Measurements from ENCODE around the gene NR5A2.

The NR5A2 gene

DNA sequence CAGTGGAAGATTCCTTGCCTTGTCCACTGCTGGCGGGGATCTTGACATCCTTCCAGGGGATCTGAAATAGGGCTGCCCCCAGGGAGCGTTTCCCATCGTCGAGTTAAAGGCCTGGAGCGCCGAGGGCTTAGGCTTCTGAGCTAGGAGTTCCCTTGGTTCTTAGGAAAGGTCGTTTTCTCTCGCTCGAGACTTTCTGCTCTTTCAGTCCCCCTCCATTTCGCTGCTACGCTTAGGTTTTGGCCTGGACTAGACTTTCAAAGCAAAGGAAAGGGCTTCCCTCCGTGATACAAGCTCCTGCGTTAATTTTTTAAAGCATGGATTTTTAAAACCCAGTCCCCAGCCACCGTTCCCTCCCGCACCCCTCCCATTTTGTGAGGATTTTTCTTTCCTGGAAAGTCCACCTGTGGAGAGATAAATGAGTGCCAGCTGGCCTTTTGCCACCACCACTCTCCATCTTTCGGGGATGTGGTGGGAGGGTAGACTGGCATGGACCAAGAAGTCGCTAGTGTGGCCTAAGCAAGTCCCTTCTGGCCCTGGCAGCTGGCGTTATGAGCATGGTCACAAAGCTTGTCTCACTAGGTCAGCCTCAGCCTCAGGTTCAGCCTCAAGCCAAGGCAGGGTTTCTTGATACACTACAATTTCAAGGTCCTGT lies 9.2 kb downstream of the NR5A2 start:
- H3K27ac ChIP-seq (ENCODE audit: low read depth, low read length) = no peak overlapping the region
- H3K27me3 ChIP-seq (ENCODE audit: control insufficient read depth, insufficient read depth, low read length) = peaks cover 93% of the 10 kb centered on the region
- H3K4me3 ChIP-seq (ENCODE audit: low read depth, low read length) = peak overlapping the region; percentile 75
- H3K4me1 ChIP-seq (ENCODE audit: control insufficient read depth, insufficient read depth, low read length) = peaks cover 58% of the 10 kb centered on the region
- H3K9ac ChIP-seq (ENCODE audit: low read depth, low read length) = no peak overlapping the region
- no peaks in the 10 kb centered on the region for H3K36me3 ChIP-seq (ENCODE audit: control insufficient read depth, insufficient read depth, low read length)
- H3K9me3 ChIP-seq (ENCODE audit: control insufficient read depth, insufficient read depth, low read length) = no peaks in the 10 kb centered on the region

DNA sequence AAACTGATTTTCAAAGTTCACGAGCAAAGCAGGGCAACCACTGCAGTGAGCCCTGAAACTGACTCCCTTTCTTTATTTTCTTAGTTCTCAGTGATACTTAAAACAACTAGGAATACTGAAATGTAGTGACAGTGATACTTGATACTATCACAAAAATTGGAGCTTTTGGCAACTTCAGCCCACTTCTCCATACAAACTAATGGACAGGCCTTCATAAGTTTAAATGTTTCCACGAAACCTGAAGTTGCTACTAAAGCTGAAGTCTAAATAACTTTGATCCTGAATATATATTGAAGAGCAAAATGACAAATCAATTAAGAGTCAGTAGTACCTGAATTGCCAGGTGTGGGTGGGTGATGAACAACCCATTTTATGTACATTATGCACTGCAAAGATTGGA lies 10.0 kb downstream of the NR5A2 start:
- H3K9me3 ChIP-seq (ENCODE audit: control insufficient read depth, insufficient read depth, low read length) = no peaks in the 10 kb centered on the region
- peak overlapping the region; percentile 75 for H3K4me3 ChIP-seq (ENCODE audit: low read depth, low read length)
- H3K9ac ChIP-seq (ENCODE audit: low read depth, low read length) = no peak overlapping the region
- H3K36me3 ChIP-seq (ENCODE audit: control insufficient read depth, insufficient read depth, low read length) = no peaks in the 10 kb centered on the region
- H3K4me1 ChIP-seq (ENCODE audit: control insufficient read depth, insufficient read depth, low read length) = peaks cover 60% of the 10 kb centered on the region
- H3K27me3 ChIP-seq (ENCODE audit: control insufficient read depth, insufficient read depth, low read length) = peaks cover 93% of the 10 kb centered on the region
- no peak overlapping the region for H3K27ac ChIP-seq (ENCODE audit: low read depth, low read length)

DNA sequence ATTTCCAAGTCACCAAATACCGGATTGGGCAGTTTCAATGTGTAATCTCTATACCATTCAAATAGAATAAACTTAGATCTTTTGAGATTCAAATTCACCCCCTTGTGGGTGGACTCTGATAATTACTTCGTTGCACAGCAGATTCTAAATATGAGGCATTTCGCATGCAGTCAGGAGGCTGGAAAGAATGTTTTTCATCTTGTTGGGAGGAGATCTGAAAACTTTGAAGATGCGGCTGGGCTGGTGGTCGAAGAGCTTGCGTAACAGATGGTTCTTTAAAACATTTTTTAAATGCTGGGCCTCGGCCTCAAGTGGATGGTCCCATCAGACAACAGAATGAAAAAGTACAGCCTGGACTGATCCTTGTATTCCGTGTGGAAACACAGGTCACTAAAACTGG lies 10.4 kb downstream of the NR5A2 start:
- Histone ChIP-seq H3K4me1 (ENCODE audit: control insufficient read depth, insufficient read depth, low read length) (peaks cover 61% of the 10 kb centered on the region), H3K27me3 (ENCODE audit: control insufficient read depth, insufficient read depth, low read length) (peaks cover 93% of the 10 kb centered on the region), H3K36me3 (ENCODE audit: control insufficient read depth, insufficient read depth, low read length) (no peaks in the 10 kb centered on the region), H3K27ac (ENCODE audit: low read depth, low read length) (no peak overlapping the region), H3K4me3 (ENCODE audit: low read depth, low read length) (peak overlapping the region; percentile 89), H3K9me3 (ENCODE audit: control insufficient read depth, insufficient read depth, low read length) (no peaks in the 10 kb centered on the region), H3K9ac (ENCODE audit: low read depth, low read length) (no peak overlapping the region)

DNA sequence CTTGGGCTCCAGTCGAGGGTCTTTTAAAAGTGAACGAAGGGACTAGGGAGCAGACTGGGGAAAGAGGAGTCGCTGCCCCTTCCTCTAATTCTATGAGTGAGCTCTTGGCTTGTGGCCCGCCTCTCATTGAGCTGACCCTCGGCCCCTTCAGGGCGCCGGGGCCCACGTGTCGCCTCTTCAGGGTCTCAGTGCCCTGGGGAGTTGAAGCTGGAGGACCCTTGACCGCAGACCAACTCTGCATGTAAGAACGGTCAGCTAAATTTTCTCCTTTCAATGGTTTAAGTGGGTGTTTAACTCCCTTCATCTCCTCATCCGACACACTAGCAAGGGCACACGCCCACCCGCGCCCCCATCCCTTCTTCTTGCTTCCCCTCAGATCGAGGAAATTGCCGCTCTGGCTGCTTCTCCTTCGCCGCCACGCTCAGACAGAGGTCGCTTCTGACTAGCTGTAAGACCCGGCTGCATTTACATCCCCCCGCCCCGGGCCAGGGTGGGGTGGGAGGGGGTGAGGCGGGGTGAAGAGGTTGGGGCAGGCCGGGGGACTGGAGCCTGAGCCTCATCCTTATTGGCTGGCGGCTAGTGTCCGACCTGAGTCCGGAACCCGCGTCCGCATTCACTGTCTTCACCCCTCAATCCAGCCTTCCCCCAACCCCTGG lies 10.9 kb downstream of the NR5A2 start:
- no peak overlapping the region; the same call in 1 of the 2 replicates for H3K9ac ChIP-seq (ENCODE audit: low read depth, low read length)
- peaks cover 93% of the 10 kb centered on the region for H3K27me3 ChIP-seq (ENCODE audit: control insufficient read depth, insufficient read depth, low read length)
- peak overlapping the region; percentile 89 for H3K4me3 ChIP-seq (ENCODE audit: low read depth, low read length)
- H3K9me3 ChIP-seq (ENCODE audit: control insufficient read depth, insufficient read depth, low read length) = no peaks in the 10 kb centered on the region
- no peaks in the 10 kb centered on the region for H3K36me3 ChIP-seq (ENCODE audit: control insufficient read depth, insufficient read depth, low read length)
- peaks cover 61% of the 10 kb centered on the region for H3K4me1 ChIP-seq (ENCODE audit: control insufficient read depth, insufficient read depth, low read length)
- peak overlapping the region; percentile 42 for H3K27ac ChIP-seq (ENCODE audit: low read depth, low read length)

DNA sequence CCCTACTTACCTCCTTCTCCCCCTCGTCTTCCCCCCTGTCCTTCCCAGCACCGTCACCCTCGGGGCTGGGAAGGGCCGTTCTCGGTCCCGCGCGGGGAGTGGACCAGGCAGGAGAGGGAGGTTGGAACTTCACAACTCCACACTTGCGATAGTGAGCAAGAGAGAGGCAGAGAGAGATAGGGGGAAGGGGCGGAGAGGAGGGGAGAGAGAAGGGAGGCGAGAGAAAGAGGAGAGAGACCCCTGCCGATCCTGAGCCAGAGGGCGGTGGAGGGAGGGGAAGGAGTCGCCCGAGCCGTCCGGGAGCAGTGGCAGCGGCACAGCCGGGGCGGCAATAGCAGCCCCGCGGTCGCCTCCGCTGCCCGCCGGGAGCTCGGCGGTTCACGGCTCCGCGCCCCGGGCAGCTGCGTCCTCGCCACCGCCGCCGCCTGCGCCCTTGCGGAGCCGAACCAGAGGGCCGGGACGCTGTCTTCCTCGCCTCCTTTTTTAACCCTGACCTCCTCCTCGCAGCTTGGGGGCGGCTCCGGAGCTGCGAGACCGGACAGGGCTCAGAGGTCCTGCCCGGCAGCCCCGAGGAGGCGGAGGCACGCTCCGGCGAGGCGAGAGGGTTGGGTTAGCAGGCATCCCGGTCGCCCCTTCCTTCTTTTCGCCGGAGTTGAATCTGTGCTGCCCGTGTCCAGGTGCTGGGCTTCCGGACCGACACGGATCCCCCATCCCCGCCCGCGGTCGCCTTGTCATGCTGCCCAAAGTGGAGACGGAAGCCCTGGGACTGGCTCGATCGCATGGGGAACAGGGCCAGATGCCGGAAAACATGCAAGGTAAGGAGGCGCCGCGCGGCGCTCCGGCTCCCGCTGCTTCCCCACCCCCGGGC lies 11.7 kb downstream of the NR5A2 start:
- Histone ChIP-seq H3K4me1 (ENCODE audit: control insufficient read depth, insufficient read depth, low read length) (peaks cover 60% of the 10 kb centered on the region), H3K9ac (ENCODE audit: low read depth, low read length) (peak overlapping the region; percentile 36; the same call in 1 of the 2 replicates)

DNA sequence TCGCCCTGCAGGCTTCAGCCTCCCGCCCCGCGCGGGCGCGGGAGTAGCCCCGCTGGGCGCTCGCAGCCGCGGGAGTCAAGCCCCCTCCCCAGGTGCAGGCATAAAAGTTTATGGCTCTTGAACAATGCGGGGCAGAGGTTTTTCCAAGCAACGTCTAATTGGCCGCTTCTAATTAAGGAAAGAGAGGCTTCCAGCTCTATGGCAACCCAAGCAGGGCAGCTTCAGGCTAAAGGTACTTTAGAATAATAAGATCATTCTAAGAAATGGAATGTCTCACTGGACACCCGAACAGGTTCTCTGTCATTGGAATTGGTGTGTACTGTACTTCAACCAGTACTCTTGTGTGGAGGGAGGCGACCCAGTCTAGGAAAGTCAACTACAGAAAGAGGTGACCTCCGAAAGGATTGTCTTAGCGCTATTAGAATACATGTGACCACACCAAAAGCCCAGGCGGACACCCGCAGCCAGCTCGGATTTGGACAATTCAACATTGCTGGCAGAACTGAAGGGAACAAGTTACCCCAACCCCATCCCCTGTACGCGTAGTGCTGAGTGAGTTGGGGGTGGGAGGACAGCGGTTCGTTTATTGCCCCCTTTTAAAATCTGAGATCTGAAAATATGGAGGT lies 12.5 kb downstream of the NR5A2 start:
- H3K9ac ChIP-seq (ENCODE audit: low read depth, low read length) = no peak overlapping the region; the same call in 1 of the 2 replicates
- no peaks in the 10 kb centered on the region for H3K36me3 ChIP-seq (ENCODE audit: control insufficient read depth, insufficient read depth, low read length)

More for the DNA sequence above, 11.7 kb downstream of the NR5A2 start:
- Histone ChIP-seq H3K9me3 (ENCODE audit: control insufficient read depth, insufficient read depth, low read length) (no peaks in the 10 kb centered on the region), H3K4me3 (ENCODE audit: low read depth, low read length) (peak overlapping the region; percentile 89), H3K27me3 (ENCODE audit: control insufficient read depth, insufficient read depth, low read length) (peaks cover 93% of the 10 kb centered on the region), H3K36me3 (ENCODE audit: control insufficient read depth, insufficient read depth, low read length) (no peaks in the 10 kb centered on the region), H3K27ac (ENCODE audit: low read depth, low read length) (peak overlapping the region; percentile 42)

DNA sequence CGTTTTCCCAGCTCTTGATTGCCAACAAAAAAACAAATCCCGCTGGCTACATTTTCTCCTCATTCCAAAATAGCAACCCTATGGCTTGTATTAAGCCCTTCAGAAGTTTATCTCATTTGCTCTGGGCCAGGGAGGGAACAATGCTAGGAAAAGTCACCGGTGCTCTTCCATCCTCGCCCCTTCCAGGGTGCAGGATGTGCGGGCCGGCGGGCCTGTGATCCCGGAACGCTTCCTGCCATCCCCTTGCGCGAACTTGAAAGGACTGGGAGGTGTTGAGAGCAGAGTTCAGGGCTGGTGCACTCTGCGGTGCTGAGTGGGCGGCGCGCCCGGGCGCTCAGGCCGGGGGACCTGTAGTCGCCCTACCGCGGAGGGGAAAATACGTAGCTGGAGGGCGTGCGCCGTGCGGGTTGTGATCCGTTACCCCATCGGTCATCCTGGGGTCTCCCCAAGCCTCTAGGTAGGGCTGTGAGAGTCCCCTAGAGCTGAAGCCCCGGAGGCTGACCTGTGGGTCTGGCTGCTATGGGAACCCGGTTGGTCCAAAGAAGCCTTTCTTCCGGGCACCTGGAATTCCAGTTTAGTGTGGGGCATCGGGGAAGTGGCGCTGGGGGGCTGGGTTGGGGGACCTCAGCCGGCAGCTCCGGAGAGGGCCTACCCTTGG lies 13.1 kb downstream of the NR5A2 start:
- Histone ChIP-seq H3K27ac (ENCODE audit: low read depth, low read length) (no peak overlapping the region), H3K4me3 (ENCODE audit: low read depth, low read length) (peak overlapping the region; percentile 89), H3K4me1 (ENCODE audit: control insufficient read depth, insufficient read depth, low read length) (peaks cover 65% of the 10 kb centered on the region), H3K36me3 (ENCODE audit: control insufficient read depth, insufficient read depth, low read length) (no peaks in the 10 kb centered on the region), H3K27me3 (ENCODE audit: control insufficient read depth, insufficient read depth, low read length) (peaks cover 92% of the 10 kb centered on the region), H3K9me3 (ENCODE audit: control insufficient read depth, insufficient read depth, low read length) (no peaks in the 10 kb centered on the region), H3K9ac (ENCODE audit: low read depth, low read length) (no peak overlapping the region)

More for the DNA sequence above, 12.5 kb downstream of the NR5A2 start:
- Histone ChIP-seq H3K4me3 (ENCODE audit: low read depth, low read length) (peak overlapping the region; percentile 89), H3K27ac (ENCODE audit: low read depth, low read length) (no peak overlapping the region), H3K9me3 (ENCODE audit: control insufficient read depth, insufficient read depth, low read length) (no peaks in the 10 kb centered on the region), H3K27me3 (ENCODE audit: control insufficient read depth, insufficient read depth, low read length) (peaks cover 93% of the 10 kb centered on the region), H3K4me1 (ENCODE audit: control insufficient read depth, insufficient read depth, low read length) (peaks cover 62% of the 10 kb centered on the region)

DNA sequence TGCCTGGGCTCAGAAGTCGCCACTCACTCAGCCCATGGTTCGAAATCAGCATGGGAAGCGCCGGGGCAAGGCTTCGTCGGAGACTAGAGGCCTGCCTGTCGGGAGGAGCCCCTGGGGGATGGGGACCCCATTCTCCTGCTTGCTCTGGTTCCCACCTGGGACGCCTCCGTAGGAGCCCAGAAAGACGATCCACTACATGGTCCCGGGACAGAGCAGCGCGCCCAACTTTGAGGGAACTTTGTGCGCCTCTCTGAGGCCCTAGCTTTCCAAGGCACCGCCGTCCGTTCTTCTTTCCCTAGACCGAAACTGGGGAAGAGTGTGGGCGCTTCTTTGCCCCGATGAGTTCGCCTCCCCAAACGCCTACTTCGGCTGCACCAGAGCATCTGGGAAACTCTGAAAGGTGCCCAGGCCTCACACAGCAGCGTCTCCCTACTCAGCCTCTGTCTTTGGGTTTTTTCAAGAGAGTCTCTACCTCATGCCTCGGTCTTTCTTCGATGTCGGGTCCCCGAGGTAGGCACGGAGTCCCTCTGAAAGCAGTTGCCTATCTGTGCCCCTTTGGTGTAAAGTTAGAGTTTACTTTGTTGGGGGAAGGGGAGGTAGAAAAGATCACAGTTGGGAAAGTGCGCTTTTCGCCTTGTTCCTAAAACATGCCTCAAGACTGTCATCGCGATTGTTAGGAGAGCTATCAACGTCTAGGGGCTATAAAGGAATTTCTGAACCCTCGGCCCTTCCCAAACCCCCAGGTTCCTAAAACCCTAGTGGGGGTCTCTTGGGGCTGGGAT lies 14.0 kb downstream of the NR5A2 start:
- Histone ChIP-seq H3K4me3 (ENCODE audit: low read depth, low read length) (peak overlapping the region; percentile 89), H3K9ac (ENCODE audit: low read depth, low read length) (no peak overlapping the region), H3K4me1 (ENCODE audit: control insufficient read depth, insufficient read depth, low read length) (peaks cover 61% of the 10 kb centered on the region), H3K36me3 (ENCODE audit: control insufficient read depth, insufficient read depth, low read length) (no peaks in the 10 kb centered on the region), H3K27me3 (ENCODE audit: control insufficient read depth, insufficient read depth, low read length) (peaks cover 83% of the 10 kb centered on the region), H3K27ac (ENCODE audit: low read depth, low read length) (no peak overlapping the region), H3K9me3 (ENCODE audit: control insufficient read depth, insufficient read depth, low read length) (no peaks in the 10 kb centered on the region)

DNA sequence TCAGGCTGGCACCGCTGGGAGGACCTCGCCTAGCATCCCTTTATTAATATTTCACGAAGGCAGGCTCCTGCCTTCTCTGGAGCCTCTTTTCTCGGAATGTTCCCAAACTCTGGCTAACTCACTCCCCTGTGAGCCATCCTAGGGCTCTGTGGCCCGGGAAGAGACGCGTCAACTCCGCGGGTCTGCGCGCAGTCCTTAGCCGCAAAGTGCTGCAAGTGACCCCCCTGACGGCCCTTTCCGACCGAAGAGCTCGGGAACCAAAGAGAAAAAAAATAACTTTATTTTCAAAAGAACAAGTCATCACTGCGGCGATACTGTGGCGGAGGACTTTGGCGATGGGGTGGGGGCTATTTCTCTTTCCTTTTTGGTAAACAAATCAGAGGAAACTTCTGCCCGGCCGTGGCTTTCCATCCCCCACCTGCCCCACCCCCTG lies 14.6 kb downstream of the NR5A2 start:
- Histone ChIP-seq H3K4me1 (ENCODE audit: control insufficient read depth, insufficient read depth, low read length) (peaks cover 61% of the 10 kb centered on the region), H3K9me3 (ENCODE audit: control insufficient read depth, insufficient read depth, low read length) (no peaks in the 10 kb centered on the region), H3K27me3 (ENCODE audit: control insufficient read depth, insufficient read depth, low read length) (peaks cover 77% of the 10 kb centered on the region), H3K9ac (ENCODE audit: low read depth, low read length) (no peak overlapping the region), H3K36me3 (ENCODE audit: control insufficient read depth, insufficient read depth, low read length) (no peaks in the 10 kb centered on the region), H3K27ac (ENCODE audit: low read depth, low read length) (no peak overlapping the region), H3K4me3 (ENCODE audit: low read depth, low read length) (peak overlapping the region; percentile 89)

All from HUES48 (cell line).